MCF 10A (cell line): ENCODE results near the gene PLD4. TPM values are rescaled to one million over a fixed set of nuclear protein-coding genes. Genes with fewer than 3 reads are reported as not detected.

Experiments
- BruUV-seq: library from RNA; stranded (reverse); fragments of 400-500 nt; replicated peaks from 2 replicates; lab custom pipeline; 2021; lab: Mats Ljungman, UMichigan
- CTCF ChIA-PET: fragments of 300-600 bp; sonication (Branson Sonifier 250); formaldehyde crosslinking; extraction: SDS; loops from one replicate; lab custom pipeline; 2021; ENCODE audit warnings: antibody characterized with exemption, inconsistent platforms; lab: Yijun Ruan, JAX
- POLR2A ChIA-PET: fragments of 300-600, 350-650 bp; sonication (Branson Sonifier 250); formaldehyde crosslinking; extraction: SDS; loops from one replicate; lab custom pipeline; 2020; ENCODE audit warnings: antibody characterized with exemption, inconsistent platforms; lab: Yijun Ruan, JAX
- DNase-seq: peaks from one replicate; pipeline ENCODE4 v3.0.0-alpha.2; 2018; ENCODE audit not compliant: unreplicated experiment
- H3K27ac Mint-ChIP-seq: one replicate; pipeline ENCODE4 v1.8.0; 2022; ENCODE audit warnings: mild to moderate bottlenecking, low read depth, mixed read lengths; ENCODE audit not compliant: unreplicated experiment
- H3K27me3 Mint-ChIP-seq: one replicate; pipeline ENCODE4 v1.8.0; 2022; ENCODE audit warnings: mixed read lengths; ENCODE audit not compliant: insufficient read depth, unreplicated experiment
- H3K36me3 Mint-ChIP-seq: one replicate; pipeline ENCODE4 v1.8.0; 2022; ENCODE audit warnings: mild to moderate bottlenecking, moderate library complexity, mixed read lengths; ENCODE audit not compliant: insufficient read depth, unreplicated experiment
- H3K4me1 Mint-ChIP-seq: one replicate; pipeline ENCODE4 v1.8.0; 2022; ENCODE audit warnings: mixed read lengths; ENCODE audit not compliant: insufficient read depth, unreplicated experiment
- H3K4me3 Mint-ChIP-seq: one replicate; pipeline ENCODE4 v1.8.0; 2022; ENCODE audit warnings: mild to moderate bottlenecking, moderate library complexity, mixed read lengths; ENCODE audit not compliant: unreplicated experiment
- H3K9me3 Mint-ChIP-seq: one replicate; pipeline ENCODE4 v1.8.0; 2022; ENCODE audit warnings: mixed read lengths; ENCODE audit not compliant: unreplicated experiment
- CTCF ChIP-seq: fragments of 200-600 bp; IDR thresholded peaks from one replicate; pipeline ENCODE4 v1.8.0; 2022; ENCODE audit warnings: antibody characterized with exemption, mild to moderate bottlenecking; ENCODE audit not compliant: unreplicated experiment
- intact Hi-C: fragments of 100-400 bp; cut with micrococcal nuclease; formaldehyde crosslinking; loops from 2 replicates; pipeline ENCODE4 v1.14.1; 2022
- total RNA-seq: library from RNA; stranded (reverse); gene quantifications from 2 replicates; pipeline ENCODE4 v1.2.3, GENCODE V29; 2022

The PLD4 gene
- total RNA-seq, 1 experiment from 2014 or later, result not detected

- CTCF ChIA-PET, result interaction anchor here (0.5 to 0.7 kb wide), 2 partner anchors 103 to 240 kb away, joined by 3 to 4 read pairs; no protein-coding TSS in a partner anchor
- POLR2A ChIA-PET, result interaction anchor here (1.0 to 5.9 kb wide), 3 partner anchors 9 to 40 kb away, joined by 4 to 54 read pairs (median 8); partner anchors contain the start of gene CDCA4
- intact Hi-C loops, result no loop called here
- peak overlapping the region; percentile 47 for H3K27ac Mint-ChIP-seq
- BruUV-seq, result no TSS peak
- no peaks in the 10 kb centered on the region for H3K27me3 Mint-ChIP-seq
- H3K4me1 Mint-ChIP-seq, result peaks cover 37% of the 10 kb centered on the region
- TF ChIP-seq CTCF, result no peak
- H3K36me3 Mint-ChIP-seq, result peaks cover 7% of the 10 kb centered on the region
- peak overlapping the region; percentile 17 for H3K4me3 Mint-ChIP-seq
- no peaks in the 10 kb centered on the region for H3K9me3 Mint-ChIP-seq
- DNase-seq, result no peak
These were observed 54.3 kb downstream of the PLD4 start for GRCh38 chr14:104978746-104979691.

GRCh38 chr14:104979758-104980610 is 55.3 kb downstream of the PLD4 start:
- intact Hi-C loops, result no loop called here
- DNase-seq, result peak; percentile 90
- TF ChIP-seq CTCF, result no peak

GRCh38 chr14:104980611-104981531 is 56.2 kb downstream of the PLD4 start:
- peaks cover 30% of the 10 kb centered on the region for H3K4me1 Mint-ChIP-seq
- intact Hi-C loops, result no loop called here
- ChIA-PET POLR2A (interaction anchor here (1.6 to 6.5 kb wide), 3 partner anchors 10 to 38 kb away, joined by 8 to 116 read pairs (median 54); partner anchors contain the start of gene CDCA4), CTCF (interaction anchor here (0.7 to 0.8 kb wide), 2 partner anchors 18 to 209 kb away, joined by 3 read pairs; no protein-coding TSS in a partner anchor)
- H3K36me3 Mint-ChIP-seq, result no peaks in the 10 kb centered on the region
- no TSS peak for BruUV-seq
- H3K27ac Mint-ChIP-seq, result peak overlapping the region; percentile 47
- no peak overlapping the region for H3K4me3 Mint-ChIP-seq
- H3K9me3 Mint-ChIP-seq, result no peaks in the 10 kb centered on the region
- no peak for DNase-seq
- no peak for TF ChIP-seq CTCF
- no peaks in the 10 kb centered on the region for H3K27me3 Mint-ChIP-seq

More at GRCh38 chr14:104979758-104980610, 55.3 kb downstream of the PLD4 start:
- H3K27ac Mint-ChIP-seq, result peak overlapping the region; percentile 47
- H3K27me3 Mint-ChIP-seq, result no peaks in the 10 kb centered on the region
- peak overlapping the region; percentile 17 for H3K4me3 Mint-ChIP-seq
- BruUV-seq, result no TSS peak
- no peaks in the 10 kb centered on the region for H3K36me3 Mint-ChIP-seq
- CTCF ChIA-PET, result interaction anchor here (0.5 kb wide), 1 partner anchor 102 kb away, joined by 4 read pairs; no protein-coding TSS in a partner anchor
- no peaks in the 10 kb centered on the region for H3K9me3 Mint-ChIP-seq
- peaks cover 30% of the 10 kb centered on the region for H3K4me1 Mint-ChIP-seq
- POLR2A ChIA-PET, result interaction anchor here (1.6 to 5.9 kb wide), 2 partner anchors 10 to 39 kb away, joined by 8 to 54 read pairs; partner anchors contain the start of gene CDCA4
